UCSD-AML1 (cell line): Measurements from ENCODE around the gene SLC35A2.
"Not testable (repeated sequence)": the region's sequence is repeated elsewhere in the genome, so short reads cannot be mapped to it uniquely, and the experiment has no call there.

ENCODE experiments used
- DNase-seq: peaks from one replicate; lab custom pipeline; 2025; ENCODE audit not compliant: unreplicated experiment; lab: John Stamatoyannopoulos, UW

Gene SLC35A2

DNA sequence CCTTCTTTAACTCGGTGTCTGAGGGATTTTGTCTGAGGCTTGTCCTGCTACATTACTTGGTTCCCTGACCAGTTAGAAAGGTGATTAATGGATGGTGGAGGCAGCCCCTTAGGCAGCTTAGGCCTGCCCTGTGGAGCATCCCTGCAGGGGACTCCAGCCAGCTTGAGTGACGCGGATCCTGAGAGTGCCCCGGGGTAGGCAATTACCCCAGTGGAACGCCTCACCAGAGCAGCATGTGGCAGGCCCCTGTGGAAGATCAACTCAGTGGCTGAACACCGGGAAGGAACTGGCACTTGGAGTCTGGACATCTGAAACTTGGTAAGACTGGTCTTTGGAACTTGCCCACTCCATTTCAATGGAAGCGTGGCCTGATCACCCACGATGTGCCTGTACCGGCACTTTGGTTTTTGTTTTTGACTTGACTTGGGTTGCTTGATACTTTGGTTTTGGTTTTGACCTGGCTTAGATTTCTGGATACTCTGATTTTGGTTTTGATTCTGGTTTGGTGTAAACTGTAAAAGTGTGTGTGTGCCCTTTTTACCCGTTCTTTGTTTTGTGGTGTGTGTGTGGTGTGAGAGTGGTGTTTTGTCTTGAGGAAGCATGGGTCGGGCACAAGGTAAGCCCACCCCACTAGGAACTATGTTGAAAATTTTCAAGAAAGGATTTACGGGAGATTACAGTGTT lies 57.2 kb downstream of the SLC35A2 start:
- not testable (repeated sequence) for DNase-seq

DNA sequence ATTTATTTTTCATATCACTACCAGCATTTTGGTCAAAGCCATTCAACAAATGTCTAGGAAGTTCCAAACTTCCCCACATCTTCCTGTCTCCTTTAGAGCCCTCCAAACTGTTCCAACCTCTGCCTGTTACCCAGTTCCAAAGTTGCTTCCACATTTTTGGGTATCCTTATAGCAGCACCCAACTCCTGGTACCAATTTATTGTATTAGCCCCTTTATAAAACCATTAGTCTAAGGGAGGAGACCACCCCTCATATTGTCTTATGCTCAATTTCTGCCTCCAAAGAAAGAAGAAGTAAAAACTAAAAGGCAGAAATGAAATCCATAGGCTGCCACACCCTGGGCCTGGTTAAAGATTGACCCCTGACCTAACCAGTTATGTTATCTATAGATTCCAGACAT lies 58.0 kb downstream of the SLC35A2 start:
- DNase-seq = not testable (repeated sequence)
